Neural crest cell (in vitro differentiated cells): ENCODE results near the gene MANF. TPM values are rescaled to one million over a fixed set of nuclear protein-coding genes. Genes with fewer than 3 reads are reported as not detected.

Source experiments
- DNase-seq: peaks from one replicate; pipeline ENCODE4 v3.0.0; 2021; ENCODE audit warnings: low read depth, mixed read lengths, low spot score
- H3K27ac Mint-ChIP-seq: one replicate; pipeline ENCODE4 v1.8.0; 2021; ENCODE audit warnings: mild to moderate bottlenecking, mixed read lengths; ENCODE audit not compliant: unreplicated experiment
- H3K27me3 Mint-ChIP-seq: 2 replicates; pipeline ENCODE4 v1.8.0; 2021; ENCODE audit warnings: low read depth, mild to moderate bottlenecking, mixed read lengths
- H3K36me3 Mint-ChIP-seq: 2 replicates; pipeline ENCODE4 v1.8.0; 2021; ENCODE audit warnings: low read depth, mild to moderate bottlenecking, mixed read lengths
- H3K4me1 Mint-ChIP-seq: 2 replicates; pipeline ENCODE4 v1.8.0; 2021; ENCODE audit warnings: mixed read lengths
- H3K4me3 Mint-ChIP-seq: one replicate; pipeline ENCODE4 v1.8.0; 2021; ENCODE audit warnings: mild to moderate bottlenecking, mixed read lengths
- H3K9me3 Mint-ChIP-seq: 2 replicates; pipeline ENCODE4 v1.8.0; 2021; ENCODE audit warnings: mixed read lengths
- total RNA-seq: library from RNA; stranded (reverse); gene quantifications from 2 replicates; pipeline ENCODE4 v1.2.1, GENCODE V29; 2021
- TF ChIP-seq, protein P1 (sequence below): fragments of 200-600 bp; sonication (generic); conservative IDR thresholded peaks from 2 replicates; pipeline ENCODE4 v1.5.0; 2021; ENCODE audit warnings: antibody characterized with exemption, mild to moderate bottlenecking

The MANF gene
- total RNA-seq, 1 donor from 2014 or later, result 114 TPM

GRCh38 chr3:51379746-51380455 is 5.2 kb upstream of the MANF start:
- Mint-ChIP-seq H3K27ac (peak overlapping the region; percentile 81), H3K9me3 (no peaks in the 10 kb centered on the region), H3K36me3 (peaks cover 2% of the 10 kb centered on the region), H3K4me3 (peak overlapping the region; percentile 49), H3K27me3 (no peaks in the 10 kb centered on the region), H3K4me1 (peaks cover 18% of the 10 kb centered on the region)
- no peak for DNase-seq
- TF ChIP-seq, protein P1, sequence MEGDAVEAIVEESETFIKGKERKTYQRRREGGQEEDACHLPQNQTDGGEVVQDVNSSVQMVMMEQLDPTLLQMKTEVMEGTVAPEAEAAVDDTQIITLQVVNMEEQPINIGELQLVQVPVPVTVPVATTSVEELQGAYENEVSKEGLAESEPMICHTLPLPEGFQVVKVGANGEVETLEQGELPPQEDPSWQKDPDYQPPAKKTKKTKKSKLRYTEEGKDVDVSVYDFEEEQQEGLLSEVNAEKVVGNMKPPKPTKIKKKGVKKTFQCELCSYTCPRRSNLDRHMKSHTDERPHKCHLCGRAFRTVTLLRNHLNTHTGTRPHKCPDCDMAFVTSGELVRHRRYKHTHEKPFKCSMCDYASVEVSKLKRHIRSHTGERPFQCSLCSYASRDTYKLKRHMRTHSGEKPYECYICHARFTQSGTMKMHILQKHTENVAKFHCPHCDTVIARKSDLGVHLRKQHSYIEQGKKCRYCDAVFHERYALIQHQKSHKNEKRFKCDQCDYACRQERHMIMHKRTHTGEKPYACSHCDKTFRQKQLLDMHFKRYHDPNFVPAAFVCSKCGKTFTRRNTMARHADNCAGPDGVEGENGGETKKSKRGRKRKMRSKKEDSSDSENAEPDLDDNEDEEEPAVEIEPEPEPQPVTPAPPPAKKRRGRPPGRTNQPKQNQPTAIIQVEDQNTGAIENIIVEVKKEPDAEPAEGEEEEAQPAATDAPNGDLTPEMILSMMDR, result no peak

DNA sequence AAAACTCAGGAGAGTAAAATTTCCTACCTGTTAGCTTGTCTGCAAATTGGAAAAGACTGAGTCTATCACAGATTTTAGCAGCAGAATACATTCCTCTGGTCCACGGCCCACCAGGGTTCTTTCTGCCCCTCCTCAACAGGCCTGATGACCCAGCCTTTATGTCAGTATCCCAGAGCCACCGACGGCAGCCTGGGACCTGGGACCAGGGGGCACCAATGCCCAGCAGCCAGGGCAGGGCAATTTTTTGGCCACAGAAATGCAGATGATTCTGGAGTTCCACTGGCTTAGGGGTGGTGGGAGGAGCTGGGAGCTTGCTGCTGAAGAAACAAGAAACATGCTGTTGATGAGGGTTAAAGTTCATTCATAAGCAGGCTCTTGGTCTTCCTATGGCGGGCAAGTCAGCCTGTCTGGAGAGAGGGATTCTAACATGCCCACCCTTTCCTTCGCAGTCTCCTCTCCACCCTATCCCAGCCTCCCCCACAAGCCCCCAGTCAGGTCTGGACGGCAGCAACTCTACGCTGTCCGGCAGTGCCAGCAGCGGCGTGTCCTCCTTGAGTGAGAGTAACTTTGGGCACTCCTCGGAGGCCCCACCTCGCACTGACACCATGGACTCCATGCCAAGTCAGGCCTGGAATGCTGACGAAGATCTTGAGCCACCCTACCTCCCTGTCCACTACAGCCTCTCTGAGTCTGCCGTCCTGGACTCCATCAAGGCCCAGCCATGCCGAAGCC is 4.3 kb upstream of the MANF start:
- peak overlapping the region; percentile 89 for H3K27ac Mint-ChIP-seq
- TF ChIP-seq, protein P1, result no peak
- no peaks in the 10 kb centered on the region for H3K9me3 Mint-ChIP-seq
- no peak for DNase-seq
- H3K4me1 Mint-ChIP-seq, result peaks cover 22% of the 10 kb centered on the region
- peaks cover 3% of the 10 kb centered on the region for H3K36me3 Mint-ChIP-seq
- H3K4me3 Mint-ChIP-seq, result peak overlapping the region; percentile 49
- H3K27me3 Mint-ChIP-seq, result no peaks in the 10 kb centered on the region

- Mint-ChIP-seq H3K4me1 (peaks cover 28% of the 10 kb centered on the region), H3K4me3 (peak overlapping the region; percentile 49), H3K36me3 (peaks cover 4% of the 10 kb centered on the region), H3K9me3 (no peaks in the 10 kb centered on the region), H3K27ac (no peak overlapping the region), H3K27me3 (no peaks in the 10 kb centered on the region)
- no peak for DNase-seq
- TF ChIP-seq, protein P1, result no peak
Measured at GRCh38 chr3:51381333-51381705, 3.8 kb upstream of the MANF start.

DNA sequence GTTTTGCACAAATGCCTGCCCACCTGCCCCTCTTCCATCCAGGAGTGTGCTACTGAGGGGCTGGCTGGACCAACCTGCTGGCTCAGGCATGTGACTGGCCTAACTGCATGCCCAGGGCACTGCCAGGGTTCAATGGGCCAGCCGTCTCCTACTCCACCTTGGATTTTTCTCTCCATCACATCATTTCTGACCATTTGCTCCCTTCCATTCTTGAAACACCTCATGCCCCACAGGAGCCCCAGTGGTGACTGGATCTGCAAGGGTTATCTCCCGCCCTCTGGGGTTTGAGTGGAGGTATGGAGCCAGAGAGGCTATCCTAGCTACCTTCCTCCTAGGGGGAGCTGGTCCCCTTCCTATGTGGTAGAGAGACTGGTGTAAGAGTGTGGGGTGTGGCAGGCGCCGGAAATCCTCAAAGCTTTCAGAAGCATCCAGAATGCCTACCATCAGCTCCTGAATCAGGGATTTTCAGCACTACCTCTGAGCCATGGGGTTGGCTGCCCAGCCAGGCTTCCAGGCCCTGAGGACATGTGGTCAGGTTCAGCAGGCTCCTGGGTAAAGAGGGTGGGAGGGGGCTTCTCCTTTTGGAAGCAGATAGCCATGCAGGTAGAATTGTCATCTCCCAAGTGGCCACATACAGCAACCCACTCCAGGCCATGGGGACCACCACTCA is 2.9 kb upstream of the MANF start:
- no peak overlapping the region for H3K27ac Mint-ChIP-seq
- no peak for DNase-seq
- TF ChIP-seq, protein P1, result no peak
- H3K36me3 Mint-ChIP-seq, result peaks cover 7% of the 10 kb centered on the region
- peak overlapping the region; percentile 100 for H3K4me3 Mint-ChIP-seq
- H3K9me3 Mint-ChIP-seq, result no peaks in the 10 kb centered on the region
- peaks cover 34% of the 10 kb centered on the region for H3K4me1 Mint-ChIP-seq
- no peaks in the 10 kb centered on the region for H3K27me3 Mint-ChIP-seq

GRCh38 chr3:51382947-51383578 is 2.0 kb upstream of the MANF start:
- peak overlapping the region; percentile 84 for H3K27ac Mint-ChIP-seq
- DNase-seq, result no peak
- no peaks in the 10 kb centered on the region for H3K9me3 Mint-ChIP-seq
- peaks cover 13% of the 10 kb centered on the region for H3K36me3 Mint-ChIP-seq
- H3K4me1 Mint-ChIP-seq, result peaks cover 41% of the 10 kb centered on the region
- TF ChIP-seq, protein P1, result no peak
- H3K27me3 Mint-ChIP-seq, result no peaks in the 10 kb centered on the region
- H3K4me3 Mint-ChIP-seq, result peak overlapping the region; percentile 100
